Loucy (cell line): ENCODE measurements around the gene BCR.

Experiments used
- H2AFZ ChIP-seq: fragments of 200-600 bp; sonication (generic); 2 replicates; pipeline ENCODE4 v1.6.0; 2016; ENCODE audit warnings: antibody characterized with exemption, mild to moderate bottlenecking, low read length, moderate library complexity
- H3F3A ChIP-seq: fragments of 200-600 bp; 2 replicates; pipeline ENCODE4 v1.6.0; 2016; ENCODE audit warnings: antibody characterized with exemption, low read depth, mild to moderate bottlenecking
- H3K27me3 ChIP-seq: fragments of 200-600 bp; sonication (generic); 2 replicates; pipeline ENCODE4 v1.6.1; 2014; ENCODE audit warnings: low read length, mild to moderate bottlenecking; ENCODE audit not compliant: insufficient read depth, poor library complexity, severe bottlenecking
- H3K36me3 ChIP-seq: fragments of 200-600 bp; sonication (generic); 2 replicates; pipeline ENCODE4 v1.6.1; 2016; ENCODE audit warnings: low read length; ENCODE audit not compliant: insufficient read depth
- H3K4me1 ChIP-seq: fragments of 200-600 bp; sonication (generic); 2 replicates; pipeline ENCODE4 v1.5.1; 2014; ENCODE audit warnings: low read length, mild to moderate bottlenecking; ENCODE audit not compliant: insufficient read depth, poor library complexity, severe bottlenecking
- H3K4me2 ChIP-seq: fragments of 200-600 bp; sonication (generic); 2 replicates; pipeline ENCODE4 v1.6.0; 2014; ENCODE audit warnings: antibody characterized with exemption, low read length, low read depth, mild to moderate bottlenecking; ENCODE audit not compliant: poor library complexity, severe bottlenecking
- H3K4me3 ChIP-seq: fragments of 200-600 bp; sonication (generic); 2 replicates; pipeline ENCODE4 v1.5.1; 2014; ENCODE audit warnings: low read length, mild to moderate bottlenecking, mixed read lengths; ENCODE audit not compliant: poor library complexity, severe bottlenecking
- H3K79me2 ChIP-seq: fragments of 200-600 bp; sonication (generic); 2 replicates; pipeline ENCODE4 v1.6.1; 2014; ENCODE audit warnings: low read length; ENCODE audit not compliant: insufficient read depth
- H3K9ac ChIP-seq: fragments of 200-600 bp; sonication (generic); 2 replicates; pipeline ENCODE4 v1.6.0; 2014; ENCODE audit warnings: mild to moderate bottlenecking, low read depth, low read length, moderate library complexity; ENCODE audit not compliant: poor library complexity, severe bottlenecking
- H3K9me2 ChIP-seq: fragments of 200-600 bp; sonication (generic); replicated peaks from 2 replicates; pipeline ENCODE4 v1.6.1; 2016; ENCODE audit warnings: low read depth, low read length, mixed read lengths
- H3K9me3 ChIP-seq: fragments of 200-600 bp; sonication (generic); 2 replicates; pipeline ENCODE4 v1.6.1; 2014; ENCODE audit warnings: mild to moderate bottlenecking, antibody characterized with exemption, low read length, low read depth; ENCODE audit not compliant: insufficient read depth
- H4K20me1 ChIP-seq: fragments of 200-600 bp; sonication (generic); 2 replicates; pipeline ENCODE4 v1.6.0; 2014; ENCODE audit warnings: antibody characterized with exemption, low read length, mild to moderate bottlenecking; ENCODE audit not compliant: insufficient read depth, poor library complexity, severe bottlenecking
- EZH2phosphoT487 ChIP-seq: fragments of 200-600 bp; IDR thresholded peaks from 2 replicates; pipeline ENCODE4 v1.6.1; 2018; ENCODE audit warnings: antibody characterized with exemption, mild to moderate bottlenecking, moderate library complexity, borderline replicate concordance
- TF ChIP-seq, protein P1 (sequence below): fragments of 200-600 bp; sonication (generic); conservative IDR thresholded peaks from 2 replicates; pipeline ENCODE4 v1.5.1; 2014; ENCODE audit warnings: mild to moderate bottlenecking, antibody characterized with exemption, low read length

Gene BCR

DNA sequence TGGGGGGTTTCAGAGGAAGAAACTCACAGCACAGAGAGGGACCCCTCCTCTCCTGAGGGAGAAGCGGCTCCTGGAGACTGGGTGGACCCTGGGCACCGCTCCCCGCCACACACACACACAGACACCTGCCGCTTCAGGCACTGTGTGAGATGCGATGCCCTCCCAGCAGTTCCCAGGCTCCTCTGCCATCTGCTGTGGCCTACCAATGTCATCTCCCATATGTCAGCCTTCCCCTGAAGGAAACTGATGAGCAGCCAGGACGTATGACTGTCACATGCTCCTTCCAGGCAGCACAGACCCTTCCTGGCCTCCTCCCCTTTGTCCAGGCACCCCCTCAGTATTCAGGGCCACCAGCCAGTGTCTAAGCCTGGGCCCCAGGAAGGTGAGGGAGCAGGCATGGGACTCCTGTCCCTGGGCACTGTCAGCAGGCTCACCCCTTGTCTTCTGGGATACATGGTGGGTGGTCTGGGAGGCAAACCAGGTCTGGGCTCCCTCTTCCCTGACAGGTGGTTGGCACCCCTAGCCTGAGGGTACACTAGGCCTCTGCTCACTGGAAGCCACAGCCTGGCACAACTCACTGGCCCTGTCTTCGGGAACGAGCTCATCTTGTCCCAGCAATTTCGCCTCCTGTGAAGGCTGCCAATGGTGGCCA is 11.8 kb upstream of the BCR start:
- no peaks in the 10 kb centered on the region for H4K20me1 ChIP-seq
- H3K79me2 ChIP-seq = no peaks in the 10 kb centered on the region
- H3F3A ChIP-seq = no peaks in the 10 kb centered on the region
- H3K9me2 ChIP-seq = no peaks in the 10 kb centered on the region
- H3K4me1 ChIP-seq = no peaks in the 10 kb centered on the region
- H3K9me3 ChIP-seq = no peaks in the 10 kb centered on the region
- no peak overlapping the region for H3K4me2 ChIP-seq
- no peak overlapping the region for H3K9ac ChIP-seq
- no peak overlapping the region for H3K4me3 ChIP-seq
- H2AFZ ChIP-seq = no peak overlapping the region
- H3K27me3 ChIP-seq = no peaks in the 10 kb centered on the region
- H3K36me3 ChIP-seq = no peaks in the 10 kb centered on the region
- TF ChIP-seq, protein P1, sequence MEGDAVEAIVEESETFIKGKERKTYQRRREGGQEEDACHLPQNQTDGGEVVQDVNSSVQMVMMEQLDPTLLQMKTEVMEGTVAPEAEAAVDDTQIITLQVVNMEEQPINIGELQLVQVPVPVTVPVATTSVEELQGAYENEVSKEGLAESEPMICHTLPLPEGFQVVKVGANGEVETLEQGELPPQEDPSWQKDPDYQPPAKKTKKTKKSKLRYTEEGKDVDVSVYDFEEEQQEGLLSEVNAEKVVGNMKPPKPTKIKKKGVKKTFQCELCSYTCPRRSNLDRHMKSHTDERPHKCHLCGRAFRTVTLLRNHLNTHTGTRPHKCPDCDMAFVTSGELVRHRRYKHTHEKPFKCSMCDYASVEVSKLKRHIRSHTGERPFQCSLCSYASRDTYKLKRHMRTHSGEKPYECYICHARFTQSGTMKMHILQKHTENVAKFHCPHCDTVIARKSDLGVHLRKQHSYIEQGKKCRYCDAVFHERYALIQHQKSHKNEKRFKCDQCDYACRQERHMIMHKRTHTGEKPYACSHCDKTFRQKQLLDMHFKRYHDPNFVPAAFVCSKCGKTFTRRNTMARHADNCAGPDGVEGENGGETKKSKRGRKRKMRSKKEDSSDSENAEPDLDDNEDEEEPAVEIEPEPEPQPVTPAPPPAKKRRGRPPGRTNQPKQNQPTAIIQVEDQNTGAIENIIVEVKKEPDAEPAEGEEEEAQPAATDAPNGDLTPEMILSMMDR = no peak
- TF ChIP-seq EZH2phosphoT487 = no peak

DNA sequence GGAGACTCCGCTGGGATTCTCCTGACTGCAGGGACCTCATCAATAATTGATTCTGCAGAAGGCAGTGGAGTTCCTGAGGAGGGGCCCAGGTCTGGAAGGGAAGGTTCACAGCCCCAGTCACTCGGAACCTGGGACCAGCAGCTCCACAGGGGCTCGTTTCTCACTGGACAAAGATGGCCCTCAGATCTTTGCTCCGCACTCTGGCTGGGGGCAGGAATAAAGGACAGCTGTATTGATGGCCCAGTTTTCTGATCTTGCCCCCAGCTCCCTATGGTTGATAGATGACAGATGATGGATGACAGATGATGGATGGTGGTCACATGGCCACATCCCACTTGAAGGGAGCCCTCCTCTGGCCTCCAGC is 11.3 kb upstream of the BCR start:
- H3K4me3 ChIP-seq = no peak overlapping the region
- no peaks in the 10 kb centered on the region for H3K9me2 ChIP-seq
- no peaks in the 10 kb centered on the region for H3K4me1 ChIP-seq
- H3K79me2 ChIP-seq = no peaks in the 10 kb centered on the region
- H2AFZ ChIP-seq = no peak overlapping the region
- H3K9me3 ChIP-seq = no peaks in the 10 kb centered on the region
- no peaks in the 10 kb centered on the region for H3K27me3 ChIP-seq
- no peaks in the 10 kb centered on the region for H3F3A ChIP-seq
- H4K20me1 ChIP-seq = no peaks in the 10 kb centered on the region
- H3K9ac ChIP-seq = no peak overlapping the region
- H3K36me3 ChIP-seq = no peaks in the 10 kb centered on the region
- no peak overlapping the region for H3K4me2 ChIP-seq
- TF ChIP-seq EZH2phosphoT487 = no peak
- TF ChIP-seq, protein P1 = no peak

DNA sequence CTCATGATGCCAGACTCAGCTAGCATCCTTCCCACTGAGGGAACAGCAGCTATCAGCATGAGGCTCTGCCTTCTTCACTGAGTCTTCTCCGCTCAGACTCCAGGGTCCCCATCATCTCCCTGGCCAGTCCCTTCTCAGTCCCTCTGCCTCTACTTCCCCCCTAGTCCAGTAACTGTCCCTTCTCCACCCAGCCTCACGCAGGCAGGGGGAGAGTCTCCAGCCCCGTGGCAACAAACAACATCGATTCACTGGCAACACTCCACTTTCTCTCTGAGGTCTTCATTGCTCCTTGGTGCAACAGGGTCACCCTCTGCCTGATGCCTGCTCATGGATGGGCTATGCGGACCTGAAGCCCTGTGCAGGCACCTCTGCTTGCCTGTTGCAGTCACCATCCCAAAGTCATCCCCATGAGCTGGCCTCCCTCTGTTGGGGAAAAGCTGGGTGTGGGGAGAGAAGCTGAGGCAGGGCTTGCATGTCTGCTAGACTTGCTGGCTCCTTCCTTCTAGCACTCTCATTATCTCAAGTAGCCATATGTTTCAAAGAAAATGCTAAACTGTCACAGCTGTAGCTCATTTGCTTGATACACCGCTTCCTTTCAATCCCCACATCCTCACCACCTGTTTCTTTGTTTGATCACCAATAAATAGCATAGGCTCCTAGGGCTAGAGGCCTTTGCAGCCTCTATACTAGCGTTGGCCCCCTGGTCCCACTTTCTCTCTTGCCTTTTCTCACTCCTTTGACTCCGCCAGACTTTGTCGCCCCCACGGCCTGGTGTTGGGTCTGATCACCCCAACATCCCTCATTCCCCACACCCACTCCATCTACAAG is 4.3 kb upstream of the BCR start:
- Histone ChIP-seq H3K9me3 (peaks cover 14% of the 10 kb centered on the region; the same call in 1 of the 2 replicates), H3K4me2 (no peak overlapping the region), H3K79me2 (peaks cover 21% of the 10 kb centered on the region), H3K4me3 (no peak overlapping the region), H4K20me1 (peaks cover 13% of the 10 kb centered on the region), H3F3A (no peaks in the 10 kb centered on the region), H3K27me3 (no peaks in the 10 kb centered on the region), H2AFZ (no peak overlapping the region), H3K36me3 (no peaks in the 10 kb centered on the region), H3K9ac (no peak overlapping the region), H3K4me1 (peaks cover 16% of the 10 kb centered on the region), H3K9me2 (no peaks in the 10 kb centered on the region)
- TF ChIP-seq, protein P1 = no peak
- TF ChIP-seq EZH2phosphoT487 = no peak
